GM23248 (cell line): ENCODE measurements around the gene BRAT1. TPM values are rescaled to one million over a fixed set of nuclear protein-coding genes. Genes with fewer than 3 reads are reported as not detected.

Experiments
- DNase-seq: peaks from one replicate; pipeline ENCODE4 v3.0.0-alpha.2; 2015
- H2AFZ ChIP-seq: fragments of 200-600 bp; sonication (generic); 2 replicates; pipeline ENCODE4 v1.6.1; 2016; ENCODE audit warnings: antibody characterized with exemption
- H3F3A ChIP-seq: fragments of 200-600 bp; sonication (generic); 2 replicates; pipeline ENCODE4 v1.6.1; 2016; ENCODE audit warnings: mild to moderate bottlenecking, antibody characterized with exemption, mixed run types; ENCODE audit not compliant: insufficient read depth
- H3K27ac ChIP-seq: fragments of 200-600 bp; sonication (generic); 2 replicates; pipeline ENCODE4 v1.5.1; 2016; ENCODE audit warnings: mild to moderate bottlenecking
- H3K27me3 ChIP-seq: fragments of 200-600 bp; sonication (generic); replicated peaks from 2 replicates; pipeline ENCODE4 v1.6.1; 2016; ENCODE audit warnings: mild to moderate bottlenecking; ENCODE audit not compliant: insufficient read depth
- H3K36me3 ChIP-seq: fragments of 200-600 bp; sonication (generic); 2 replicates; pipeline ENCODE4 v1.6.1; 2016; ENCODE audit warnings: low read depth, mild to moderate bottlenecking
- H3K4me1 ChIP-seq: fragments of 200-600 bp; sonication (generic); 2 replicates; pipeline ENCODE4 v1.6.1; 2016; ENCODE audit warnings: mild to moderate bottlenecking; ENCODE audit not compliant: insufficient read depth
- H3K4me2 ChIP-seq: fragments of 200-600 bp; sonication (generic); one replicate; pipeline ENCODE4 v1.6.1; 2016; ENCODE audit warnings: mild to moderate bottlenecking; ENCODE audit not compliant: unreplicated experiment
- H3K4me3 ChIP-seq: fragments of 200-600 bp; sonication (generic); 2 replicates; pipeline ENCODE4 v1.5.1; 2016; ENCODE audit warnings: mild to moderate bottlenecking
- H3K79me2 ChIP-seq: fragments of 200-600 bp; sonication (generic); 2 replicates; pipeline ENCODE4 v1.6.1; 2016; ENCODE audit warnings: mild to moderate bottlenecking; ENCODE audit not compliant: insufficient read depth
- H3K9ac ChIP-seq: fragments of 200-600 bp; sonication (generic); 2 replicates; pipeline ENCODE4 v1.6.1; 2016; ENCODE audit warnings: mild to moderate bottlenecking
- H3K9me2 ChIP-seq: fragments of 200-600 bp; sonication (generic); 2 replicates; pipeline ENCODE4 v1.6.1; 2016; ENCODE audit warnings: mixed run types, mild to moderate bottlenecking, moderate library complexity; ENCODE audit not compliant: insufficient read depth
- H3K9me3 ChIP-seq: fragments of 200-600 bp; sonication (generic); one replicate; pipeline ENCODE4 v1.6.1; 2017; ENCODE audit warnings: low read depth
- H4K20me1 ChIP-seq: fragments of 200-600 bp; sonication (generic); 2 replicates; pipeline ENCODE4 v1.6.0; 2016; ENCODE audit not compliant: insufficient read depth
- EZH2 ChIP-seq: fragments of 200-600 bp; sonication (generic); IDR thresholded peaks from 2 replicates; pipeline ENCODE4 v1.6.1; 2018; ENCODE audit warnings: antibody characterized with exemption, mild to moderate bottlenecking; ENCODE audit not compliant: insufficient read depth, poor library complexity, severe bottlenecking
- EZH2phosphoT487 ChIP-seq: fragments of 200-600 bp; sonication (generic); IDR thresholded peaks from 2 replicates; pipeline ENCODE4 v1.6.1; 2018; ENCODE audit warnings: antibody characterized with exemption, moderate library complexity, mild to moderate bottlenecking, low read depth; ENCODE audit not compliant: insufficient read depth
- WGBS, 2 experiments: methylation state at CpG; one replicate each; pipeline ENCODE4 v1.1.6; 2015 to 2017; ENCODE audit warnings: low lambda C conversion rate in 2 of 2, low coverage in 1 of 2; ENCODE audit errors: missing lambda C conversion rate in 2 of 2; 5-methylcytosine and 5-hydroxymethylcytosine counted together
- in situ Hi-C: fragments of 300-500 bp; cut with MboI; formaldehyde crosslinking; loops from 2 replicates; pipeline ENCODE4 v1.15.0; 2020
- microRNA-seq: library from miRNA; unstranded; fragments of <30 nt; microRNA quantifications from one replicate; pipeline ENCODE4, GENCODE V29; 2016; ENCODE audit warnings: borderline number of aligned reads
- polyA plus RNA-seq: library from polyadenylated mRNA; unstranded; fragments of >200 nt; fragmentation: Nextera tagmentation; extraction: Ambion mirVana; gene quantifications from 2 replicates; pipeline ENCODE4 v1.2.1, GENCODE V29; 2016
- small RNA-seq: library from RNA; depleted of rRNA; stranded (forward); fragments of <200 nt; gene quantifications from one replicate; pipeline ENCODE3, GENCODE V24; 2014; ENCODE audit warnings: low read depth, low replicate concordance
- total RNA-seq: library from RNA; depleted of rRNA; stranded (reverse); fragments of >200 nt; shearing (Covaris generic); gene quantifications from 2 replicates; pipeline ENCODE4 v1.2.3, GENCODE V29; 2014; rRNA removed

BRAT1 gene
- total and polyA plus RNA-seq, 2 experiments from 2014 or later: 28.6 to 39.7 TPM

- Histone ChIP-seq H3K79me2 (no peaks in the 10 kb centered on the region), H4K20me1 (no peaks in the 10 kb centered on the region), H3K4me3 (no peak overlapping the region), H3K4me2 (no peak overlapping the region), H3K9me2 (no peaks in the 10 kb centered on the region), H3K27me3 (no peaks in the 10 kb centered on the region), H3F3A (peaks cover 8% of the 10 kb centered on the region; the same call in 1 of the 2 replicates), H3K27ac (no peak overlapping the region), H3K9ac (no peak overlapping the region), H2AFZ (no peak overlapping the region), H3K9me3 (no peaks in the 10 kb centered on the region), H3K4me1 (peaks cover 21% of the 10 kb centered on the region), H3K36me3 (no peaks in the 10 kb centered on the region)
- in situ Hi-C loops: no loop called here
- DNase-seq: no peak
- WGBS, 2 experiments: 100% methylated on average over 1 to 2 of the region's 2 CpGs
- TF ChIP-seq EZH2phosphoT487 (no peak), EZH2 (no peak)
Observed at GRCh38 chr7:2492038-2492437, 63.3 kb downstream of the BRAT1 start.

- in situ Hi-C loops: no loop called here
- H3K9ac ChIP-seq: no peak overlapping the region
- no peak for TF ChIP-seq EZH2
- no peak for TF ChIP-seq EZH2phosphoT487
- no peak overlapping the region for H2AFZ ChIP-seq
- no peaks in the 10 kb centered on the region for H3K27me3 ChIP-seq
- peaks cover 21% of the 10 kb centered on the region for H3K4me1 ChIP-seq
- no peaks in the 10 kb centered on the region for H3K9me3 ChIP-seq
- peaks cover 8% of the 10 kb centered on the region; the same call in 1 of the 2 replicates for H3F3A ChIP-seq
- no peaks in the 10 kb centered on the region for H3K79me2 ChIP-seq
- no peak for DNase-seq
- H3K9me2 ChIP-seq: no peaks in the 10 kb centered on the region
- H3K4me3 ChIP-seq: no peak overlapping the region
- H3K36me3 ChIP-seq: no peaks in the 10 kb centered on the region
- no peak overlapping the region for H3K4me2 ChIP-seq
- no peaks in the 10 kb centered on the region for H4K20me1 ChIP-seq
- 73 to 86% methylated on average over 12 to 13 of the region's 13 CpGs for WGBS, 2 experiments
- no peak overlapping the region for H3K27ac ChIP-seq
Observed at GRCh38 chr7:2490181-2490651, 65.1 kb downstream of the BRAT1 start.

- Histone ChIP-seq H3K27ac (0 out of 2 replicates have a peak overlapping the region, but pooled peaks have one; percentile 19), H3K9me3 (no peaks in the 10 kb centered on the region), H3F3A (peaks cover 8% of the 10 kb centered on the region; the same call in 1 of the 2 replicates), H3K4me3 (no peak overlapping the region), H3K79me2 (no peaks in the 10 kb centered on the region), H3K9ac (no peak overlapping the region), H3K27me3 (no peaks in the 10 kb centered on the region), H3K9me2 (no peaks in the 10 kb centered on the region), H3K36me3 (no peaks in the 10 kb centered on the region), H2AFZ (peak overlapping the region; percentile 44; the same call in 1 of the 2 replicates), H3K4me2 (no peak overlapping the region), H4K20me1 (no peaks in the 10 kb centered on the region), H3K4me1 (peaks cover 21% of the 10 kb centered on the region)
- in situ Hi-C loops: no loop called here
- DNase-seq: peak; percentile 38
- TF ChIP-seq EZH2phosphoT487 (no peak), EZH2 (no peak)
- 27 to 39% methylated on average over 8 to 9 of the region's 9 CpGs for WGBS, 2 experiments
Observed at GRCh38 chr7:2488681-2489080, 66.6 kb downstream of the BRAT1 start.

- Histone ChIP-seq H3K9ac (peak overlapping the region; percentile 18; the same call in 1 of the 2 replicates), H3K4me3 (no peak overlapping the region), H3K4me1 (peaks cover 18% of the 10 kb centered on the region), H3K79me2 (no peaks in the 10 kb centered on the region), H2AFZ (peak overlapping the region; percentile 44), H3K9me3 (no peaks in the 10 kb centered on the region), H3K9me2 (no peaks in the 10 kb centered on the region), H3K36me3 (no peaks in the 10 kb centered on the region), H3K27ac (0 out of 2 replicates have a peak overlapping the region, but pooled peaks have one; percentile 19), H3K27me3 (no peaks in the 10 kb centered on the region), H3K4me2 (peak overlapping the region; percentile 19), H4K20me1 (no peaks in the 10 kb centered on the region), H3F3A (peaks cover 8% of the 10 kb centered on the region; the same call in 1 of the 2 replicates)
- 24 to 25% methylated on average over 8 of the region's 8 CpGs for WGBS, 2 experiments
- no peak for TF ChIP-seq EZH2phosphoT487
- no peak for TF ChIP-seq EZH2
- in situ Hi-C loops: no loop called here
- peak; percentile 82 for DNase-seq
Observed at GRCh38 chr7:2488272-2488645, 67.1 kb downstream of the BRAT1 start.

Small RNA genes lying within 50 kb of the gene (microRNA-seq; reads per million reads assigned to microRNA genes)
- not detected for gene MIR4648

Small RNA genes lying within 50 kb of the gene (small RNA-seq; reads per million reads assigned to genes)
- gene MIR4648: not detected

Other genes with a start within 250 kb of the BRAT1 start
- 13.1 and 23.8 TPM in 2 replicates for gene SNX8, start 241.1 kb downstream of the BRAT1 start, total RNA-seq
- gene SNX8, start 241.1 kb downstream of the BRAT1 start, polyA plus RNA-seq: 36.8 and 44.4 TPM in 2 replicates
- 180 and 212 TPM in 2 replicates for gene EIF3B, start 200.7 kb downstream of the BRAT1 start, total RNA-seq
- gene EIF3B, start 200.7 kb downstream of the BRAT1 start, polyA plus RNA-seq: 79.5 and 82.5 TPM in 2 replicates
- gene CHST12, start 151.9 kb downstream of the BRAT1 start, total RNA-seq: 9.0 and 10.6 TPM in 2 replicates
- 33.7 and 36.8 TPM in 2 replicates for gene CHST12, start 151.9 kb downstream of the BRAT1 start, polyA plus RNA-seq
- gene GRIFIN, start 79.1 kb downstream of the BRAT1 start, total RNA-seq: not detected in 2 replicates
- not detected in 2 replicates for gene GRIFIN, start 79.1 kb downstream of the BRAT1 start, polyA plus RNA-seq
- gene LFNG, start 35.8 kb downstream of the BRAT1 start, total RNA-seq: 2.0 and 3.6 TPM in 2 replicates
- gene LFNG, start 35.8 kb downstream of the BRAT1 start, polyA plus RNA-seq: 0.18 and 0.19 TPM in 2 replicates
- gene IQCE, start 3.5 kb upstream of the BRAT1 start, total RNA-seq: 14.9 and 24.4 TPM in 2 replicates
- 12.1 and 14.7 TPM in 2 replicates for gene IQCE, start 3.5 kb upstream of the BRAT1 start, polyA plus RNA-seq
- 25.3 and 33.6 TPM in 2 replicates for gene TTYH3, start 76.5 kb upstream of the BRAT1 start, total RNA-seq
- 43.5 and 46.0 TPM in 2 replicates for gene TTYH3, start 76.5 kb upstream of the BRAT1 start, polyA plus RNA-seq
- gene AMZ1, start 132.7 kb upstream of the BRAT1 start, total RNA-seq: 3.4 and 4.4 TPM in 2 replicates
- 5.9 TPM in 2 replicates for gene AMZ1, start 132.7 kb upstream of the BRAT1 start, polyA plus RNA-seq